BE2C (cell line): Measurements from ENCODE around the gene EPOP.

Experiments used
- DNase-seq: peaks from one replicate; pipeline ENCODE4 v3.0.0-alpha.2; 2020
- H3K27me3 ChIP-seq: fragments of 250-450 bp; sonication (Bioruptor Pico); 2 replicates; pipeline ENCODE4 v1.5.1; 2020; ENCODE audit warnings: mild to moderate bottlenecking
- H3K36me3 ChIP-seq: fragments of 250-450 bp; sonication (Bioruptor Pico); 2 replicates; pipeline ENCODE4 v1.5.1; 2020; ENCODE audit warnings: mild to moderate bottlenecking
- H3K4me1 ChIP-seq: fragments of 250-450 bp; sonication (Bioruptor Pico); 2 replicates; pipeline ENCODE4 v1.5.1; 2020
- H3K4me3 ChIP-seq: 2 replicates; pipeline ENCODE4 v1.5.1; 2011; ENCODE audit warnings: low read depth, low read length
- H3K9me3 ChIP-seq: fragments of 250-450 bp; sonication (Bioruptor Pico); 2 replicates; pipeline ENCODE4 v1.5.1; 2020
- CTCF ChIP-seq: IDR thresholded peaks from 2 replicates; pipeline ENCODE4 v1.5.1; 2012; ENCODE audit warnings: mild to moderate bottlenecking, low read depth, low read length

The EPOP gene

DNA sequence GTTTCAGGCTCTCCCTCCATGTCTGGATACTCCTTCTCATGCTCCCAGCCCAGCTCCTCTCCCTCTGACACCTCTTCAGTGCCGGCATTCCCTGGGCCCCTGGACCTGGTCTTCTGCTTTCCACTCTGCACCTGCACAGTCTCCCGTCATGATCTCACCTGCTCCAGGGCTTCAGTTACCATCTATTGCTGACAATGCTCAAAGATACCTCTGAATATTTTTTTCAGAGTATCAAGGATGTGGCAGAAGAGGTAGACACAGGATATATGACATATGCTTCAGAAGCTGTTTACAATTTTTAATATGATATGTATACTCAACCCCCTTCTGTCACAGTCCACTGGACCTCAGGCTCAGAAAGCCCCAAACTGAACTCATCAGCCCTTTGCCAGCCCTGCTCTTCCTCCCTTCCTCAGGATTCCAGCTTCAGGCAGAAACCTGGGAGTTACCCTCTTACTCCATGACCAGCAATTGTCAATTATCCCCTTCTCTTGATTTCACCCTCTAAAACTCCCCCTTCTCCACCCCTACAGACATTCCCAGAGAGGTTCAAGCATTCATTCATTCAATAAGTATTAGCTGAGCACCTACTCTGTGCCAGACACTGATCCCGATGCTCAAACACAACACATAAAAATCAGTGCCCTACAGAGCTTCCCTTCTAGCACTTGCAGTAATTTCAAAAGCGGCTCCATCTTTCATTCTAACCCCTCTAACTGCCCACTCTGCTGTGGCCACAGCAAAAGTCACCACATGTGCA lies 22.5 kb upstream of the EPOP start:
- Histone ChIP-seq H3K36me3 (no peaks in the 10 kb centered on the region), H3K4me1 (peaks cover 16% of the 10 kb centered on the region), H3K4me3 (no peak overlapping the region), H3K27me3 (no peaks in the 10 kb centered on the region), H3K9me3 (no peaks in the 10 kb centered on the region)
- TF ChIP-seq CTCF, result no peak
- DNase-seq, result no peak

- no peaks in the 10 kb centered on the region for H3K9me3 ChIP-seq
- no peak overlapping the region for H3K4me3 ChIP-seq
- peaks cover 17% of the 10 kb centered on the region for H3K4me1 ChIP-seq
- no peaks in the 10 kb centered on the region for H3K36me3 ChIP-seq
- no peaks in the 10 kb centered on the region for H3K27me3 ChIP-seq
- DNase-seq, result peak; percentile 91
- TF ChIP-seq CTCF, result peak; percentile 11; the same call in 1 of the 2 replicates
These were observed 19.1 kb upstream of the EPOP start for GRCh38 chr17:38693700-38694329.

- no peaks in the 10 kb centered on the region for H3K9me3 ChIP-seq
- DNase-seq, result no peak
- H3K36me3 ChIP-seq, result no peaks in the 10 kb centered on the region
- TF ChIP-seq CTCF, result no peak
- H3K4me1 ChIP-seq, result peaks cover 17% of the 10 kb centered on the region
- no peak overlapping the region for H3K4me3 ChIP-seq
- no peaks in the 10 kb centered on the region for H3K27me3 ChIP-seq
These were observed 16.4 kb upstream of the EPOP start for GRCh38 chr17:38691154-38691553.

DNA sequence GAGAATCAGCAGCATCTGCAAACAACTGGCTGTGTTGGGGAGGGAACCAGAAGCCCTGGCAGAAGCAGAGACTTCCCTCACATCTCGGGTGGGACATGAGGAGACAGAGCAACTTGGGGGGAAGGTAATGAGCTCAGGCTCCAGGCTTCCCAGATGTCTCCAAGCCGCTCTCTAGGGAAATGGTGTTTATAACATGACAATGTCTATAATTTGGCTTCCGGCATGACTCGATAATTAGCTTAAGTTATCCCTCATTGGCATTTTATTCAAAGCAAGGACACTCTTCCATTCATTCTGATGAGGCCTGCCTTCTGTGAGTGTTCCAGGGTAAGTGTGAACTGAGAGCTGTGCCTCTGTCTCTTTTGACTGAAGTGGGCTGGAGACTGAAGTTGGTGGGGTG lies 15.6 kb upstream of the EPOP start:
- DNase-seq, result no peak
- Histone ChIP-seq H3K27me3 (no peaks in the 10 kb centered on the region), H3K4me3 (no peak overlapping the region), H3K36me3 (no peaks in the 10 kb centered on the region), H3K4me1 (peaks cover 17% of the 10 kb centered on the region), H3K9me3 (no peaks in the 10 kb centered on the region)
- TF ChIP-seq CTCF, result no peak

GRCh38 chr17:38687286-38687685 lies 12.5 kb upstream of the EPOP start:
- Histone ChIP-seq H3K4me1 (peaks cover 4% of the 10 kb centered on the region; the same call in 1 of the 2 replicates), H3K36me3 (no peaks in the 10 kb centered on the region), H3K9me3 (no peaks in the 10 kb centered on the region), H3K4me3 (no peak overlapping the region), H3K27me3 (no peaks in the 10 kb centered on the region)
- no peak for TF ChIP-seq CTCF
- DNase-seq, result no peak

GRCh38 chr17:38685491-38685890 lies 10.7 kb upstream of the EPOP start:
- no peak overlapping the region for H3K4me3 ChIP-seq
- TF ChIP-seq CTCF, result no peak
- H3K9me3 ChIP-seq, result no peaks in the 10 kb centered on the region
- H3K36me3 ChIP-seq, result no peaks in the 10 kb centered on the region
- DNase-seq, result no peak
- peaks cover under 1% of the 10 kb centered on the region; the same call in 1 of the 2 replicates for H3K4me1 ChIP-seq
- no peaks in the 10 kb centered on the region for H3K27me3 ChIP-seq
